ENCODE results near the gene RNF227. TPM values are rescaled to one million over a fixed set of nuclear protein-coding genes. Genes with fewer than 3 reads are reported as not detected.

RNF227 gene
- total and polyA plus RNA-seq, 2 of the 13 experiments (the other 11 are each of a cell fraction or from before 2014, with no cell fraction given): 0.20 to 0.79 TPM

- TF ChIP-seq CTCF (CRISPR knock-in tag; IDR thresholded peaks at IDR 0.05) (peak; percentile 74), HES4 (CRISPR knock-in tag; IDR thresholded peaks at IDR 0.05; ENCODE audit: borderline replicate concordance) (no peak), ARID3A (IDR thresholded peaks at IDR 0.05; ENCODE audit: low read depth, low read length) (0 out of 2 replicates have a peak, but pooled peaks have one; percentile 22), DPF2 (CRISPR knock-in tag; IDR thresholded peaks at IDR 0.05; ENCODE audit: borderline replicate concordance, low read depth) (no peak)
These were observed 18.3 kb downstream of the RNF227 start (continued) for GRCh38 chr17:7897773-7898172.

- Histone ChIP-seq H2AFZ (ENCODE audit: low read length) (no peak overlapping the region), H4K20me1 (ENCODE audit: insufficient read depth, low read length) (no peaks in the 10 kb centered on the region), H3K79me2 (ENCODE audit: insufficient read depth, low read length) (no peaks in the 10 kb centered on the region), H3K4me3 (replicated peaks in 1 of 3; ENCODE audit: insufficient read depth in 1 of 3, low read depth in 2 of 3, low read length in 3 of 3) (no peak overlapping the region), H3K9ac (ENCODE audit: insufficient read depth, low read depth, low read length) (no peak overlapping the region), H3K27ac (ENCODE audit: extremely low read length, insufficient read depth, low read length) (no peak overlapping the region), H3K36me3 (replicated peaks in 1 of 2; ENCODE audit: control insufficient read depth in 1 of 2, insufficient read depth in 2 of 2, low read length in 2 of 2) (peaks cover 0 to 2% of the 10 kb centered on the region in 2 experiments; a peak in 1 of 5 replicates), H3K4me1 (ENCODE audit: insufficient read depth, low read length) (peaks cover 15% of the 10 kb centered on the region), H3K27me3 (ENCODE audit: control insufficient read depth in 1 of 2, insufficient read depth in 2 of 2, low read length in 2 of 2) (no peaks in the 10 kb centered on the region), H3K9me3 (ENCODE audit: low read length) (no peaks in the 10 kb centered on the region), H3K4me2 (ENCODE audit: low read depth, low read length) (no peak overlapping the region)
- no TSS peak for BruUV-seq (replicated peaks)
- intact Hi-C loops (cut with micrococcal nuclease; ENCODE audit: unreplicated experiment): loop anchor here (1.0 kb wide), 1 partner anchor 34 kb away; no protein-coding TSS in a partner anchor
- ATAC-seq (no peak), DNase-seq (ENCODE audit: low spot score) (no peak), FAIRE-seq (no peak)
- POLR2A ChIA-PET: no interaction called here
- 87% methylated on average over 13 of the region's 13 CpGs for WGBS (ENCODE audit: low lambda C conversion rate)
- CTCF ChIA-PET (ENCODE audit: low intra/inter-chr PET ratio, low total read pairs): interaction anchor here (1.1 to 2.1 kb wide), 6 partner anchors 35 to 154 kb away, joined by 3 to 39 read pairs (median 7); partner anchors contain the start of genes CYB5D1 and NAA38
- in situ Hi-C loops (cut with HindIII; ENCODE audit: extremely low pct_ligation_motif_present, low pct_unique_long_range_greater_than_20kb): loop anchor here (5.0 kb wide), 2 partner anchors 40 to 75 kb away; partner anchors contain the start of genes CYB5D1, NAA38 and TMEM88
- no peak for TF ChIP-seq PCBP1 (IDR thresholded peaks at IDR 0.05; ENCODE audit: borderline replicate concordance, low read depth, low read length)
- TF ChIP-seq GATAD2A (CRISPR knock-in tag; IDR thresholded peaks at IDR 0.05): no peak
- TF ChIP-seq ZNF709 (CRISPR knock-in tag; IDR thresholded peaks at IDR 0.05): no peak
- no peak for TF ChIP-seq ZNF660 (CRISPR knock-in tag; IDR thresholded peaks at IDR 0.05; ENCODE audit: borderline replicate concordance, low read depth)
- no peak for TF ChIP-seq FOSL1 (CRISPR knock-in tag; IDR thresholded peaks at IDR 0.05; ENCODE audit: borderline replicate concordance)
- TF ChIP-seq ZNF547 (CRISPR knock-in tag; IDR thresholded peaks at IDR 0.05): no peak
- no peak for TF ChIP-seq ZNF782 (CRISPR knock-in tag; IDR thresholded peaks at IDR 0.05; ENCODE audit: borderline replicate concordance)
- TF ChIP-seq ZNF546 (CRISPR knock-in tag; conservative IDR thresholded peaks at IDR 0.05): no peak
- TF ChIP-seq BRD4 (CRISPR knock-in tag; IDR thresholded peaks at IDR 0.05): no peak
- no peak for TF ChIP-seq ZNF160 (CRISPR knock-in tag; IDR thresholded peaks at IDR 0.05)
- no peak for TF ChIP-seq ZNF251 (CRISPR knock-in tag; IDR thresholded peaks at IDR 0.05)
- no peak for TF ChIP-seq ZNF678 (CRISPR knock-in tag; IDR thresholded peaks at IDR 0.05)
- no peak for TF ChIP-seq ZNF337 (CRISPR knock-in tag; IDR thresholded peaks at IDR 0.05; ENCODE audit: borderline replicate concordance, low read depth)
- TF ChIP-seq TMF1 (CRISPR knock-in tag; IDR thresholded peaks at IDR 0.05; ENCODE audit: low read depth): no peak
- TF ChIP-seq ZNF274 (CRISPR knock-in tag; IDR thresholded peaks at IDR 0.05): no peak
These were observed 19.0 kb downstream of the RNF227 start for GRCh38 chr17:7897090-7897489.
